ENCODE measurements around the gene ACAP3.

The ACAP3 gene

DNA sequence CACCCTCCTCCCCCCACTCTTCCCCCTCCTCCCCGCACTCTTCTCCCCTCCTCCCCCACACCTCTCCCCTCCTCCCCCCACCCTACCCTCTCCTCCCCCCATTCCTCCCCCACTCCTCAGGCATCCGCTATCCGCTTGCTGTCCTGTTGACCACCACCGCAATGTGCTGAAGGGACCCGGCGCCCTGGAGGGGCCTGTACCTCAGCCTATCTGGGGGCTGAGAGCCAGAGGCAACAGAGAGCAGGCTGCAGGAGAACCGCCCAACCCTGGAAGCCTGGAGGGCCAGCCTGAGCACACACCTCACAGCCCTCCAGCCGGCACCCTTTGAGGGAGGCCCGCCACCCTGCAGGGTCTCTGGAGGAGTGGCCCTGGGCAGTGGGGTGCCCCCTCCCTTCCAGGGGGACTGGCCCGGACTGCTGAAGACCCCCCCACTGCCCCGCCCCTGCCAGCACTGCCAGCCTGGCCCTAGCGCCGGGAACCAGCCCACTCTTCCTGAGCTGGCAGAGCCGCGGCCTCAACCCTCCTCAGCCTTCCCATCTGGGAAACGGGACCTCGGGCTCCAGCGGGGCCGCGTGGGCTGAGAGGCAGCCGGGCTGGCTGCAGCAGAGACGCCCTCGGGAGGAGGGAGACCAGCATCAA lies 62.4 kb downstream of the ACAP3 start:
- no peak overlapping the region for H3K4me3 ChIP-seq (ENCODE audit: low read depth, low read length)

GRCh38 chr1:1244192-1244811 lies 63.4 kb downstream of the ACAP3 start:
- no peak for DNase-seq
- Histone ChIP-seq H3K27me3 (peaks cover 68% of the 10 kb centered on the region), H3K36me3 (no peaks in the 10 kb centered on the region), H3K4me3 (ENCODE audit: low read depth, low read length) (no peak overlapping the region), H3K4me1 (peaks cover 3% of the 10 kb centered on the region; the same call in 1 of the 2 replicates), H3K9me3 (no peaks in the 10 kb centered on the region)
- no peak for TF ChIP-seq CTCF (IDR thresholded peaks at IDR 0.05; ENCODE audit: low read depth, low read length)

More for the DNA sequence above, 62.4 kb downstream of the ACAP3 start:
- Histone ChIP-seq H3K36me3 (no peaks in the 10 kb centered on the region), H3K27me3 (peaks cover 58% of the 10 kb centered on the region), H3K9me3 (no peaks in the 10 kb centered on the region), H3K4me1 (no peaks in the 10 kb centered on the region)
- no peak for DNase-seq
- TF ChIP-seq CTCF (IDR thresholded peaks at IDR 0.05; ENCODE audit: low read depth, low read length), result no peak

DNA sequence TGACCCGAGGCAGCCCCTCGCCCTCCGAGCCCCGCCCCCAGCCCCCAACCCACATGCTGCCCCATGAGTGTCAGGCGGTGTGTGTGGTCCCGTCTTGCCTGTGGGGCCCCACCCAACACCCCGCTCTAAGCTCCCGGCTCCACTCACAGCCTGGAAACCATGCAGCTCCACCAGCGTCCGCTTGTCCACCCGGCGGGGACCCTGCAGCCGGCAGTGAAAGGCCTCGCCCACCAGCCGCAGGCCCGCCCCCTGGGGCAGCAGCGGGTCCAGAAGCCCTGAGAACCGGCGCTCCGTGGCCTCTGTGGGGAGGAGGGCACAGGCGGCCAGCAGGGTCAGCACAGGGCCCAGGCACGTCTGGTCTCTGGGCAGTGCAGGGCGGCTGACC lies 63.9 kb downstream of the ACAP3 start:
- peaks cover 3% of the 10 kb centered on the region; the same call in 1 of the 2 replicates for H3K4me1 ChIP-seq
- H3K36me3 ChIP-seq, result no peaks in the 10 kb centered on the region
- H3K27me3 ChIP-seq, result peaks cover 73% of the 10 kb centered on the region
- no peak overlapping the region for H3K4me3 ChIP-seq (ENCODE audit: low read depth, low read length)
- H3K9me3 ChIP-seq, result no peaks in the 10 kb centered on the region
- no peak for DNase-seq
- TF ChIP-seq CTCF (IDR thresholded peaks at IDR 0.05; ENCODE audit: low read depth, low read length), result no peak

GRCh38 chr1:1243266-1243660 lies 64.5 kb downstream of the ACAP3 start:
- Histone ChIP-seq H3K27me3 (peaks cover 78% of the 10 kb centered on the region), H3K4me1 (peaks cover 9% of the 10 kb centered on the region), H3K4me3 (ENCODE audit: low read depth, low read length) (no peak overlapping the region), H3K36me3 (no peaks in the 10 kb centered on the region), H3K9me3 (no peaks in the 10 kb centered on the region)
- no peak for DNase-seq
- TF ChIP-seq CTCF (IDR thresholded peaks at IDR 0.05; ENCODE audit: low read depth, low read length), result no peak

- Histone ChIP-seq H3K9me3 (no peaks in the 10 kb centered on the region), H3K27me3 (peaks cover 83% of the 10 kb centered on the region), H3K4me1 (peaks cover 15% of the 10 kb centered on the region), H3K4me3 (ENCODE audit: low read depth, low read length) (no peak overlapping the region), H3K36me3 (no peaks in the 10 kb centered on the region)
- TF ChIP-seq CTCF (IDR thresholded peaks at IDR 0.05; ENCODE audit: low read depth, low read length), result no peak
- no peak for DNase-seq
Observed at GRCh38 chr1:1242461-1243265, 65.1 kb downstream of the ACAP3 start.
